Right atrium auricular region (tissue), 2 donors: ENCODE results near the gene PEX14. TPM values are rescaled to one million over a fixed set of nuclear protein-coding genes. Genes with fewer than 3 reads are reported as not detected.
A peak's percentile ranks its signal among the peaks of the same experiment; 100 is the strongest.

Source experiments
- DNase-seq: peaks from one replicate; pipeline ENCODE4 v3.0.0-alpha.2; 2019; ENCODE audit warnings: low spot score
- H3K27ac ChIP-seq, 2 donors: fragments of 200-600 bp; sonication (generic); 1 replicate in 1 of 2; 2 replicates in 1 of 2; pipeline ENCODE4 v1.5.1; 2016 to 2019
- H3K27me3 ChIP-seq, 2 donors: fragments of 200-600 bp; sonication (generic); one replicate each; pipeline versions ENCODE4 v1.5.1 to v1.6.0; 2017 to 2019
- H3K36me3 ChIP-seq: fragments of 200-600 bp; sonication (generic); one replicate; pipeline ENCODE4 v1.5.1; 2016
- H3K4me1 ChIP-seq, 2 donors: fragments of 200-600 bp; sonication (generic); one replicate each; pipeline versions ENCODE4 v1.5.1 to v1.6.0; 2017 to 2019
- H3K4me3 ChIP-seq, 2 donors: fragments of 200-600 bp; sonication (generic); 1 replicate in 1 of 2; 2 replicates in 1 of 2; pipeline ENCODE4 v1.5.1; 2017 to 2019; ENCODE audit warnings: mild to moderate bottlenecking in 1 of 2, moderate library complexity in 1 of 2
- H3K9me3 ChIP-seq, 2 donors: fragments of 200-600 bp; sonication (generic); one replicate each; pipeline ENCODE4 v1.5.1; 2019
- total RNA-seq, 2 donors: library from RNA; depleted of rRNA; stranded (reverse); fragments of >200 nt; gene quantifications; one replicate each; pipeline ENCODE4 v1.1.0, GENCODE V29; 2016
- TF ChIP-seq, protein P1 (sequence below), 2 donors: fragments of 200-600 bp; sonication (generic); IDR thresholded peaks; one replicate each; pipeline ENCODE4 v1.5.1; 2019; ENCODE audit warnings: antibody characterized with exemption in 2 of 2

Gene PEX14
- total RNA-seq, 2 donors from 2014 or later: 13.7 to 14.5 TPM

DNA sequence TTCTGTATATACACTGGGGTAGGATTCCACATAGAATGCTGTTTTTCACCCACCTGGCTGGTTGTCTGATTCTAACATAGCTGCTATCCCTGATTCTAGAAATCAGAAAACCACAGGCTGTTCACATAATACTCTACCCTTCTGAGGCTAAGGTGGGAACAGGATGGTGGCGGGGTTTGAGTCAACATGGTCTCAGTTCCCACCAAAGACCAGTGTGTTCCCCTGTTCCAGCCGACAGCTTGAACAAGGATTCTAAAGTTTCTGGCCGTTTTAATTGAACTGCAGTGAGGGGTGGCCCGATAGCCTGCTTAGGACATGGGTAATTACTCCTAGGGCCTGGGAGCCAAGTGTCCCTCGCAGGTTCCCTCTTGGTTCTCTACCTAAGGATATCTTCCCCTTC is 38.4 kb downstream of the PEX14 start:
- no peak for DNase-seq
- H3K27me3 ChIP-seq: no peaks in the 10 kb centered on the region
- H3K4me1 ChIP-seq: peaks cover 0 to 42% of the 10 kb centered on the region in 2 donors
- no peaks in the 10 kb centered on the region for H3K9me3 ChIP-seq
- no peak overlapping the region for H3K4me3 ChIP-seq
- H3K36me3 ChIP-seq: no peaks in the 10 kb centered on the region
- H3K27ac ChIP-seq: no peak overlapping the region
- TF ChIP-seq, protein P1, sequence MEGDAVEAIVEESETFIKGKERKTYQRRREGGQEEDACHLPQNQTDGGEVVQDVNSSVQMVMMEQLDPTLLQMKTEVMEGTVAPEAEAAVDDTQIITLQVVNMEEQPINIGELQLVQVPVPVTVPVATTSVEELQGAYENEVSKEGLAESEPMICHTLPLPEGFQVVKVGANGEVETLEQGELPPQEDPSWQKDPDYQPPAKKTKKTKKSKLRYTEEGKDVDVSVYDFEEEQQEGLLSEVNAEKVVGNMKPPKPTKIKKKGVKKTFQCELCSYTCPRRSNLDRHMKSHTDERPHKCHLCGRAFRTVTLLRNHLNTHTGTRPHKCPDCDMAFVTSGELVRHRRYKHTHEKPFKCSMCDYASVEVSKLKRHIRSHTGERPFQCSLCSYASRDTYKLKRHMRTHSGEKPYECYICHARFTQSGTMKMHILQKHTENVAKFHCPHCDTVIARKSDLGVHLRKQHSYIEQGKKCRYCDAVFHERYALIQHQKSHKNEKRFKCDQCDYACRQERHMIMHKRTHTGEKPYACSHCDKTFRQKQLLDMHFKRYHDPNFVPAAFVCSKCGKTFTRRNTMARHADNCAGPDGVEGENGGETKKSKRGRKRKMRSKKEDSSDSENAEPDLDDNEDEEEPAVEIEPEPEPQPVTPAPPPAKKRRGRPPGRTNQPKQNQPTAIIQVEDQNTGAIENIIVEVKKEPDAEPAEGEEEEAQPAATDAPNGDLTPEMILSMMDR (IDR thresholded peaks at IDR 0.05): no peak

DNA sequence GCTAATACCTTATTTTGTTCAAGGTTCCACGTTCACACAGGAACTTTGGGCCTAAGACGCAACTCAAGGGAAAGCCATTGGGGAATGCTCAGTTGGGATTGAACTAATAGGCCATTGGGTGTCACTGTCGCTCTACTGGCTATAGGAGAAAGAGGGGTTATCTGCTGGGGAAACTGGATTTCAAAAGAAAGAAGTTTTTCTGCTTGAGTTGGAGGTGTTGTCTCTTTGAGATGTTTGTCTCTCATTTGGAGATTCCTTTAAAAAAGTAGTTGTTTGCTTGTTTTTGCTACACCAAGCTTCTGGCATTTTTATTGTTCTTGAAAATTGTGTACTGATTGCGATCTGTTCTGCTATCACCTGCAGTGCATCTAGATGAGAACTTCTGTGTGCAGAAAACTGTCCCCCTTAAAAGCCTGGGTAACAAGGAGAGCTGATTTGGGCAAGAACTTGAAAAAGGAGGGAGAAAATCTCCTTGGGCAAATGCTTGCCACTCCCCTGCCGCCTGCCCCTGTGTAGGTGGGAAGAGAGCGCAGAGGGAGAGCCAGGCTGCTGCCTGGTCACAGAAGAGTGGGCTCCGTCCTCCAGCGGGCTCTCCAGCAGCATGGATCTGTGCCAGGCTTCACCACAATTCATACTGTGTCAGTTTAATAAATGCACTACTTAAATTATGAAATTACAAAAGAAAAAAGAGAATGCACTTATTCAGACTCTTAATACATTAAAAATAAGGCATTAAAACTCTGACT is 39.9 kb downstream of the PEX14 start:
- Histone ChIP-seq H3K4me1 (peaks cover 0 to 54% of the 10 kb centered on the region in 2 donors), H3K27ac (no peak overlapping the region), H3K9me3 (no peaks in the 10 kb centered on the region), H3K36me3 (no peaks in the 10 kb centered on the region), H3K27me3 (no peaks in the 10 kb centered on the region), H3K4me3 (no peak overlapping the region)
- no peak for DNase-seq
- TF ChIP-seq, protein P1 (IDR thresholded peaks at IDR 0.05): peak in 1 of 2 donors; percentile 64

DNA sequence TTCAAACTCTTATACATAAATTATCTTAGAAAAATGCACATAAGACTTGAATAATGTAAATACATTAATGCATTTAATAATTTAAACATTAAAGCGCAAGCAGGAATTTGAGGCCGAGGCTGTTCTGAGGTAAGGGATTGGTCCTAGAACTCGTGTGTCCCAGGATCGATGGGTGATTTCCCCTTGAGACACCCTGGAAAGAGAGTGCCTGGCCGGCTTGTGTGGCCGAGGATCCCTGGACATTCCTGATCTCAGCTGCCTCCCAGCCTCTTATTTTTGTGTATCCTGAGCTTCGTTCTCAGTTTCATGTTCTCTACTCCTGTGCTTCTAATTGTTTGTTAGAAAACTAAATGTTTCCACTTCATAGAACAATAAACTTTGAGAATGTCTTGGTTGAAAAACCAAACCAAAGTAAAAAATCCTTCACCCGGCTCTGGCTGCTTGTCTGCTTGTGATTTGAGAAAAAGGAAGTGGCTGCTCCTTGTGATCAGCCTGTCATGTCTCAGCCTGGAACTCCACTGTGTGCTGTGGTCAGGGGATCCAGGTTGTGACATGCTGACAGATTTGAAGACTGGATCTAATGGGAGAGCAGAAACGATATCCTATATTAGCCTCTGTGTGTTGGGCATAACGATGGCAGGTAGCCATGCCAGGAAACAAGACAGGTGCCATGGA is 40.7 kb downstream of the PEX14 start:
- H3K27me3 ChIP-seq: no peaks in the 10 kb centered on the region
- no peak for DNase-seq
- peaks cover 0 to 47% of the 10 kb centered on the region in 2 donors for H3K4me1 ChIP-seq
- no peaks in the 10 kb centered on the region for H3K36me3 ChIP-seq
- TF ChIP-seq, protein P1 (IDR thresholded peaks at IDR 0.05): no peak
- no peak overlapping the region for H3K27ac ChIP-seq
- H3K4me3 ChIP-seq: no peak overlapping the region
- H3K9me3 ChIP-seq: no peaks in the 10 kb centered on the region

DNA sequence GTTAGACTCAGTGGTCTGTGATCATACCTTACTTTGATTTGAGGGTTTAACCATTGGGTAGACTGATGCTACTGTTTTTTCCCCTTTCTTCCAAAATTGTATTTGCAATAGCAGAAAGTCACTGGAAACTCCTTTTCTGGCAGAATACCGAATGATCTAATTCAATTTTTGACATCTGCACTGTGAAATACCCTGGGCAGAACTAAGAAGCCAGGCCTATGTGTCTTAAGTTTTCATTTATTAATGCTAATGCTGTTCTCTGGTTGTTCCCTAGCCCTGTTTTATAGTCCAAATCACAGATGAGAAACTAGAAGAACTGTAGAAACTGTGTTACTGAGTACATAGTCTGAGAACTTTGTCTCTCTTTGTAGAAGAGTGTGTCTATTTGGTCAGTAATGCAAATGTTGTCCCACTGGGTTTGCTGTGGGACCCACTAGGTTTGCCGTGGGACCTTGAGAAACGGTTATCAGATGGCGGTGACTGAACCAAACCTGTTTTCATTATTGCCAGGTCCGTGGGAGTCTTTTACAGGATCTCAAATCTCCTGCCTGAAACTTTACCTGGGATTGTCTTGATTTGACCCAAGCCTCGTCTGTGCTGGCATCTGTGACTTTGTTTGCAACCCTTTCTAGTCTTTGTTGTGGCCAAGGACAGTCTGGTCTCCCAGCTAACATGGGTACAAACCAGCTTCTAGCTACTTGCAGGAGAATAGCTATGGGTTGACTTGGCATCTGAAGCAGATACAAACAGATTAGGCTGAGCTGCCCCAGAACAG is 41.4 kb downstream of the PEX14 start:
- Histone ChIP-seq H3K27me3 (no peaks in the 10 kb centered on the region), H3K9me3 (no peaks in the 10 kb centered on the region), H3K36me3 (no peaks in the 10 kb centered on the region), H3K4me1 (peaks cover 0 to 40% of the 10 kb centered on the region in 2 donors), H3K27ac (no peak overlapping the region), H3K4me3 (no peak overlapping the region)
- TF ChIP-seq, protein P1 (IDR thresholded peaks at IDR 0.05): no peak
- no peak for DNase-seq

DNA sequence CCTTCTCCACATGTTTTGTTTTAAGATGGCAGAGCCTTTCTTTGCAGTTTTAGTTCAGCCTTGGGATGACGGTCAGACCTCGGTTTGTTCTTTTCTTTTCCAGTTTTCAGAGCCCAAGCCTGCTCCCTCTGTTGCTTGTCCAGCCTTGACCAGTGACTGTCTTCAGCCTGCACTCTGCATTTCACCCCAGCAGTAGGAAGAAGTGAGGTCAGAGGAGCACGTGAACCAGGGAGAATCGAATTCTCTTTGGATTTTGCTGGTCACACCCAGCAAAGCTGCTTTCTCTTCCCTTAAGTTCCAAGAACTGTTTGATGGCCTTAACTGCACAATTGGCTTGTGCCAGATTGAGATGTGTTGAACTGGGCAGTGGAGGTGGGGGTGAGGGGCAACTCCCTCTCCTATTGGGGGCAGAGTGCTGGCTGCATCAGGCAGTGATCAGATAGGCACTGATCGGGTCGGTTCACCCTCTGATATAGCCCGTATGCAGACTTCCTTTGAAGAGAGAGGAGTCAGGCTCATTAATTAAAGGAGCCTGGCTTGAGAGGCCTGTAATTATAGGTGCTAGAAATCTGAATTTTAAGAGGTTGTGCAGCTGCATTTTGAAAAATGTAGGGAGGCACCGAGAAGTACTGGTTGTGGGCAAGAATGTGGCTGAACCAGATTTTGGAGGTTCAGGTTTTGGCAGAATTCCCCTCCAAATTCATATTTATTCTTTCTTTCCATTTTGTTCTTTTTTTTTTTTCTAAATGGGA is 42.4 kb downstream of the PEX14 start:
- H3K9me3 ChIP-seq: no peaks in the 10 kb centered on the region

More for the DNA sequence above, 42.4 kb downstream of the PEX14 start:
- Histone ChIP-seq H3K27ac (no peak overlapping the region), H3K27me3 (no peaks in the 10 kb centered on the region), H3K4me3 (no peak overlapping the region), H3K4me1 (peaks cover 0 to 32% of the 10 kb centered on the region in 2 donors), H3K36me3 (no peaks in the 10 kb centered on the region)
- DNase-seq: no peak
- TF ChIP-seq, protein P1 (IDR thresholded peaks at IDR 0.05): no peak
